Trophoblast cell (in vitro differentiated cells and primary cell): Measurements from ENCODE around the gene IGFBP6.

Experiments
- DNase-seq, 2 donors: peaks; one replicate each; pipeline ENCODE4 v3.0.0-alpha.2; 2016
- H2AFZ ChIP-seq: 2 replicates; pipeline ENCODE4 v1.6.1; 2013; ENCODE audit warnings: low read length, moderate library complexity, mild to moderate bottlenecking; ENCODE audit not compliant: insufficient read depth, poor library complexity
- H2AK5ac ChIP-seq: 2 replicates; pipeline ENCODE4 v1.6.1; 2013; ENCODE audit warnings: mild to moderate bottlenecking, low read length
- H2BK120ac ChIP-seq: 2 replicates; pipeline ENCODE4 v1.6.1; 2013; ENCODE audit warnings: low read length, mild to moderate bottlenecking, moderate library complexity; ENCODE audit not compliant: insufficient read depth, poor library complexity
- H2BK12ac ChIP-seq: 2 replicates; pipeline ENCODE4 v1.6.1; 2013; ENCODE audit warnings: mild to moderate bottlenecking, low read length, moderate library complexity
- H2BK5ac ChIP-seq: 2 replicates; pipeline ENCODE4 v1.6.1; 2013; ENCODE audit warnings: low read length, low read depth, moderate library complexity, mild to moderate bottlenecking; ENCODE audit not compliant: poor library complexity
- H3K14ac ChIP-seq: 2 replicates; pipeline ENCODE4 v1.6.1; 2013; ENCODE audit warnings: mild to moderate bottlenecking, low read length
- H3K18ac ChIP-seq: 2 replicates; pipeline ENCODE4 v1.6.1; 2013; ENCODE audit warnings: mild to moderate bottlenecking, low read length
- H3K23ac ChIP-seq: 2 replicates; pipeline ENCODE4 v1.6.1; 2013; ENCODE audit warnings: low read length
- H3K27ac ChIP-seq: 2 replicates; pipeline ENCODE4 v1.5.1; 2013; ENCODE audit warnings: low read depth, mild to moderate bottlenecking, inconsistent platforms, low read length, moderate library complexity
- H3K27me3 ChIP-seq: 2 replicates; pipeline ENCODE4 v1.6.1; 2013; ENCODE audit warnings: inconsistent platforms, mild to moderate bottlenecking, low read length, moderate library complexity; ENCODE audit not compliant: insufficient read depth
- H3K36me3 ChIP-seq, 2 experiments: 1 replicate in 1 of 2; 2 replicates in 1 of 2; pipeline ENCODE4 v1.6.1; 2013; ENCODE audit warnings: low read length in 2 of 2, mild to moderate bottlenecking in 2 of 2, moderate library complexity in 1 of 2; ENCODE audit not compliant: insufficient read depth in 2 of 2, control insufficient read depth in 1 of 2
- H3K4ac ChIP-seq: 2 replicates; pipeline ENCODE4 v1.6.1; 2013; ENCODE audit warnings: low read depth, mild to moderate bottlenecking, low read length, moderate library complexity
- H3K4me1 ChIP-seq, 2 experiments: 1 replicate in 1 of 2; 2 replicates in 1 of 2; pipeline ENCODE4 v1.6.1; 2013; ENCODE audit warnings: low read length in 2 of 2, mild to moderate bottlenecking in 2 of 2, moderate library complexity in 1 of 2; ENCODE audit not compliant: insufficient read depth in 2 of 2, control insufficient read depth in 1 of 2
- H3K4me2 ChIP-seq: 2 replicates; pipeline ENCODE4 v1.6.1; 2013; ENCODE audit warnings: inconsistent platforms, mild to moderate bottlenecking, low read length, moderate library complexity
- H3K4me3 ChIP-seq: 2 replicates; pipeline ENCODE4 v1.5.1; 2013; ENCODE audit warnings: mild to moderate bottlenecking, low read depth, low read length, inconsistent platforms
- H3K79me1 ChIP-seq: one replicate; pipeline ENCODE4 v1.6.1; 2013; ENCODE audit warnings: low read length
- H3K79me2 ChIP-seq: 2 replicates; pipeline ENCODE4 v1.6.1; 2013; ENCODE audit warnings: low read length, mild to moderate bottlenecking; ENCODE audit not compliant: control insufficient read depth, insufficient read depth, poor library complexity
- H3K9ac ChIP-seq: 2 replicates; pipeline ENCODE4 v1.6.1; 2013; ENCODE audit warnings: mild to moderate bottlenecking, low read length
- H3K9me3 ChIP-seq: 2 replicates; pipeline ENCODE4 v1.6.1; 2013; ENCODE audit warnings: low read depth, mild to moderate bottlenecking, control low read depth, inconsistent platforms, low read length; ENCODE audit not compliant: insufficient read depth
- H4K12ac ChIP-seq: 2 replicates; pipeline ENCODE4 v1.6.1; 2013; ENCODE audit warnings: low read depth, mild to moderate bottlenecking, low read length, moderate library complexity
- H4K8ac ChIP-seq: 2 replicates; pipeline ENCODE4 v1.6.1; 2013; ENCODE audit warnings: low read depth, mild to moderate bottlenecking, low read length, moderate library complexity
- H4K91ac ChIP-seq: one replicate; pipeline ENCODE4 v1.6.1; 2013; ENCODE audit warnings: low read depth, mild to moderate bottlenecking, low read length, moderate library complexity
- WGBS: extraction: QIAGEN DNeasy Blood & Tissue Kit; methylation state at CpG from one replicate; pipeline ENCODE4 v1.1.7; 2013; ENCODE audit warnings: missing lambda C conversion rate; ENCODE audit not compliant: insufficient read length, insufficient coverage; ENCODE audit errors: extremely low coverage; 5-methylcytosine and 5-hydroxymethylcytosine counted together

Gene IGFBP6

DNA sequence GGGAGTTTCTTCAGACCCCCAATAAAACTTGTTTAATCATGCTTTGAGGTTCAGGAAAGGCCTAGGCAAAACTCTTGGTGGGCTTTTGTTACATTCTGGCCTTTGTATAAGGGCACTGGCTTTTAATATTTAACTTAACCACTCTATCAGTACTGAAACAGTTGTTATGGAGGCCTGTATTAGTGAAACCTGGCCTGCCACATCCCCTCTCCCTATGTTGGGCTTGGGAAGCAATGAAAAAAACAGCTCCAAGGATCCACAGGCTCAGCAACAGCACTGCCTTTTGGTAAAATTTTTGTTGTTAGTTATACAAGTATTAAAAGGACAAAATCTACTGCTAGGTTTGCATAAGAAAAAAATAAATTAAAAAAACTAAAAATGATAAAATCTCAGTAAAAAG, 16.5 kb downstream of the IGFBP6 start:
- Histone ChIP-seq H2AFZ (no peak overlapping the region), H4K91ac (no peak overlapping the region), H3K27me3 (no peaks in the 10 kb centered on the region), H3K14ac (no peak overlapping the region), H4K12ac (no peak overlapping the region), H2BK120ac (no peak overlapping the region), H2BK12ac (no peak overlapping the region), H2BK5ac (no peak overlapping the region), H3K23ac (no peak overlapping the region), H3K4ac (no peak overlapping the region), H3K79me2 (no peaks in the 10 kb centered on the region), H3K4me3 (no peak overlapping the region), H3K9me3 (no peaks in the 10 kb centered on the region), H4K8ac (no peak overlapping the region), H3K9ac (no peak overlapping the region), H3K4me1 (no peaks in the 10 kb centered on the region), H3K79me1 (no peaks in the 10 kb centered on the region), H3K36me3 (no peaks in the 10 kb centered on the region), H3K27ac (no peak overlapping the region), H3K4me2 (no peak overlapping the region), H2AK5ac (no peak overlapping the region), H3K18ac (no peak overlapping the region)
- DNase-seq = no peak

DNA sequence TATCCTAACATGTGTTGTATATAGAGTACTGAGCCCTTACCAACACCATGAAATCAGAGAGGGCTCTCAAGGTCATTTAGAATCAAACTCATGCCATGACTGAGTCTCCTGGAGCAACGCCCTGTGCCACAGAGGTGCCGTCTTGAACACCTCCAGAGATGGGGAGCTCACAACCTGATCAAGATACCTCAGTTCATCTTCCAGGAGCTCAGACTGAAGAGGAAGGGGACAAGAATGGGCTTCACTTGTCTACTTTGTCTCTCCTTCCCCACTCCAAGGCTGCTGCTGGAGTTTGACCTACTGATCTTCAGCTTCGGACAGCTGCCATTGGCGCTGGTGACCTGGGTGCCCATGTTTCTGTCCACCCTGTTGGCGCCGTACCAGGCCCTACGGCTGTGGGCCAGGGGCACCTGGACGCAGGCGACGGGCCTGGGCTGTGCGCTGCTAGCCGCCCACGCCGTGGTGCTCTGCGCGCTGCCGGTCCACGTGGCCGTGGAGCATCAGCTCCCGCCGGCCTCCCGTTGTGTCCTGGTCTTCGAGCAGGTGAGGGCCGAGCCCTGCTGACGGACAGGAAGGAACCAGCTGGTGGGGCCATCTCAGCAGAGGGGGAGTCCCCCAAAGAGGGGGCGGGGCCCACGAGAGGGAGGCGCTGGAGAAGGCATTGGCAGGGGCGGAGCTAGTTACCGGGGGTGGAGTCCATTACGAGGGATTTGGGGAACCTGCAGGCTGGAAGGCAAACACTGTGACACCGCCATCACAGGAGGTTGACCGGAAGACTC, 17.8 kb downstream of the IGFBP6 start:
- no peak overlapping the region for H3K4me2 ChIP-seq
- H3K27me3 ChIP-seq = no peaks in the 10 kb centered on the region
- H3K18ac ChIP-seq = no peak overlapping the region
- no peak overlapping the region for H3K4me3 ChIP-seq
- no peak overlapping the region for H4K12ac ChIP-seq
- no peak overlapping the region for H3K27ac ChIP-seq
- no peak overlapping the region for H2AK5ac ChIP-seq
- no peak overlapping the region for H4K8ac ChIP-seq
- no peak overlapping the region for H2BK5ac ChIP-seq
- no peak overlapping the region for H3K23ac ChIP-seq
- no peak overlapping the region for H2BK12ac ChIP-seq
- no CpG with 5 or more reads among the region's 33 CpGs for WGBS
- no peaks in the 10 kb centered on the region for H3K9me3 ChIP-seq
- H3K79me1 ChIP-seq = no peaks in the 10 kb centered on the region
- no peak for DNase-seq
- H3K4me1 ChIP-seq = no peaks in the 10 kb centered on the region
- no peak overlapping the region for H3K9ac ChIP-seq
- H2BK120ac ChIP-seq = no peak overlapping the region
- H4K91ac ChIP-seq = no peak overlapping the region
- H2AFZ ChIP-seq = no peak overlapping the region
- no peaks in the 10 kb centered on the region for H3K79me2 ChIP-seq
- H3K14ac ChIP-seq = no peak overlapping the region
- no peaks in the 10 kb centered on the region for H3K36me3 ChIP-seq
- H3K4ac ChIP-seq = no peak overlapping the region

DNA sequence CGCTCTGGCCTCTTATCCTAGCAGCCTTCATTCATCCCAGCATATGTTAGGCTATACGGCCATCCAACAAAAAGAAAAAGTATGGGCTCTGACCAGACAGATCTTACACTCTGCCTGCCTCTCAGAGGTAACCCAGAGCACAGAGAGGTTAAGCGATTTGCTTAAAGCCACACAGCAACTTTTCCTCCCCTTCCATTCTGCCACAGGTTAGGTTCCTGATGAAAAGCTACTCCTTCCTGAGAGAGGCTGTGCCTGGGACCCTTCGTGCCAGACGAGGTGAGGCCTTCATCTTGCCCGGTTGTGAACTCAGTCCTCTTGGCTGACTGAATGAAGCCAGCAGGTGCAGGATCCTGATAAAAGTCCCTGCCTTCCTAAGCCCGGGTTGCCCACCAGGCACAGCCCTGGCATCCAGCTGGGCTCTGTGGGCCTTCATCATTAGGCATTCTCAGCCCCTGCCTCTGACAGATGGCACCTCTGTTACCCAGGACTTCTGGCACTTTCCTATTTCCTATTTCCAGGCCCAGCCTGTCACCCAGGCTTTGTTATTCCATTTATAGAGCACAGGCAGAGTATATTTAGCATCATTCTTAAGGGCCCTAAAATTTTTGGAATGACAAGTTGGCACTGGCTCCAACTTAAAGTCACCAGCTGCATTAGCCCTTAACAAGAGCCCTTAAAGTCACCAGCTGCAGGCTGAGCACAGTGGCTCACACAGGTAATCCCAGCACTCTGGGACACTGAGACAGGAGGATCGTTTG, 18.6 kb downstream of the IGFBP6 start:
- Histone ChIP-seq H3K4me1 (no peaks in the 10 kb centered on the region), H3K9me3 (no peaks in the 10 kb centered on the region), H3K23ac (no peak overlapping the region), H4K91ac (no peak overlapping the region), H4K12ac (no peak overlapping the region), H2AK5ac (no peak overlapping the region), H2AFZ (no peak overlapping the region), H2BK120ac (no peak overlapping the region), H2BK12ac (no peak overlapping the region), H3K4me2 (no peak overlapping the region), H3K9ac (no peak overlapping the region), H3K27me3 (no peaks in the 10 kb centered on the region), H3K18ac (no peak overlapping the region), H3K36me3 (no peaks in the 10 kb centered on the region), H3K4me3 (no peak overlapping the region), H3K79me2 (no peaks in the 10 kb centered on the region), H2BK5ac (no peak overlapping the region), H3K79me1 (no peaks in the 10 kb centered on the region), H4K8ac (no peak overlapping the region), H3K4ac (no peak overlapping the region), H3K27ac (no peak overlapping the region), H3K14ac (no peak overlapping the region)
- DNase-seq = no peak
- WGBS = no CpG with 5 or more reads among the region's 8 CpGs

- no peak overlapping the region for H2BK120ac ChIP-seq
- no CpG with 5 or more reads among the region's 8 CpGs for WGBS
- no peak overlapping the region for H4K8ac ChIP-seq
- H3K27ac ChIP-seq = no peak overlapping the region
- no peak overlapping the region for H2AFZ ChIP-seq
- H3K4me1 ChIP-seq = no peaks in the 10 kb centered on the region
- no peak for DNase-seq
- H3K79me2 ChIP-seq = no peaks in the 10 kb centered on the region
- no peak overlapping the region for H2AK5ac ChIP-seq
- no peak overlapping the region for H3K4me3 ChIP-seq
- no peak overlapping the region for H3K18ac ChIP-seq
- H3K9me3 ChIP-seq = peaks cover 3% of the 10 kb centered on the region
- no peaks in the 10 kb centered on the region for H3K36me3 ChIP-seq
- no peak overlapping the region for H4K12ac ChIP-seq
- H3K14ac ChIP-seq = no peak overlapping the region
- no peak overlapping the region for H3K23ac ChIP-seq
- no peak overlapping the region for H2BK12ac ChIP-seq
- H2BK5ac ChIP-seq = no peak overlapping the region
- no peaks in the 10 kb centered on the region for H3K79me1 ChIP-seq
- H3K4ac ChIP-seq = no peak overlapping the region
- H3K27me3 ChIP-seq = no peaks in the 10 kb centered on the region
- no peak overlapping the region for H4K91ac ChIP-seq
- no peak overlapping the region for H3K4me2 ChIP-seq
- H3K9ac ChIP-seq = no peak overlapping the region
Measured at GRCh38 chr12:53118751-53119300, 21.4 kb downstream of the IGFBP6 start.
